Measurements from ENCODE around the gene UBASH3A.

UBASH3A gene, protein sequence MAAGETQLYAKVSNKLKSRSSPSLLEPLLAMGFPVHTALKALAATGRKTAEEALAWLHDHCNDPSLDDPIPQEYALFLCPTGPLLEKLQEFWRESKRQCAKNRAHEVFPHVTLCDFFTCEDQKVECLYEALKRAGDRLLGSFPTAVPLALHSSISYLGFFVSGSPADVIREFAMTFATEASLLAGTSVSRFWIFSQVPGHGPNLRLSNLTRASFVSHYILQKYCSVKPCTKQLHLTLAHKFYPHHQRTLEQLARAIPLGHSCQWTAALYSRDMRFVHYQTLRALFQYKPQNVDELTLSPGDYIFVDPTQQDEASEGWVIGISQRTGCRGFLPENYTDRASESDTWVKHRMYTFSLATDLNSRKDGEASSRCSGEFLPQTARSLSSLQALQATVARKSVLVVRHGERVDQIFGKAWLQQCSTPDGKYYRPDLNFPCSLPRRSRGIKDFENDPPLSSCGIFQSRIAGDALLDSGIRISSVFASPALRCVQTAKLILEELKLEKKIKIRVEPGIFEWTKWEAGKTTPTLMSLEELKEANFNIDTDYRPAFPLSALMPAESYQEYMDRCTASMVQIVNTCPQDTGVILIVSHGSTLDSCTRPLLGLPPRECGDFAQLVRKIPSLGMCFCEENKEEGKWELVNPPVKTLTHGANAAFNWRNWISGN

GRCh38 chr21:42403611-42404231 lies at the start of gene UBASH3A:
UBASH3A (plus strand) TSS chr21:42403902; CDS start chr21:42403946, 44 bp downstream.
- no peak for DNase-seq (ENCODE audit: low read depth)

GRCh38 chr21:42356046-42356445 lies 47.7 kb upstream of the UBASH3A start:
- no peak for DNase-seq (ENCODE audit: low read depth)

DNA sequence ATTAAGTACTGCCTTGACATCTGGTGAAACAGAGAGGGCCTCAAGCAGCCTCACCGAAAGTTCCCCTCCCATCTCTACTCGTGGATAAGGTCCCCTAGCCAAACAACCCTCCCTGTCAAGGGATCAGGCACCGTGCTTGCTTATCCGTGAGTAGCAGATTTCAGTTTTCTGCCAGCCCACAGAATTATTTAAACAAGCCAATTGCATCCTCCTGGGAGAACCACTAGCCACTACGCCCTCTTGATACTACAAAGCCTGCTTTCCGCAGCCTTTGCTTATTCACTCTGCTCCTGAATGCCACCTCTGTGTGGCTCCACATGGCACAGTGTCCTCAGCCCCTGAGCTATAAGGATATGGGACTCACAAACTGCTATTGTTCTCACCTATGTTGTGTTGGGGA lies 47.1 kb upstream of the UBASH3A start:
- no peak for DNase-seq (ENCODE audit: low read depth)

GRCh38 chr21:42357307-42357706 lies 46.4 kb upstream of the UBASH3A start:
- DNase-seq (ENCODE audit: low read depth): no peak

- no peak for DNase-seq (ENCODE audit: low read depth)
These were observed 45.4 kb upstream of the UBASH3A start for GRCh38 chr21:42358261-42358660.

DNA sequence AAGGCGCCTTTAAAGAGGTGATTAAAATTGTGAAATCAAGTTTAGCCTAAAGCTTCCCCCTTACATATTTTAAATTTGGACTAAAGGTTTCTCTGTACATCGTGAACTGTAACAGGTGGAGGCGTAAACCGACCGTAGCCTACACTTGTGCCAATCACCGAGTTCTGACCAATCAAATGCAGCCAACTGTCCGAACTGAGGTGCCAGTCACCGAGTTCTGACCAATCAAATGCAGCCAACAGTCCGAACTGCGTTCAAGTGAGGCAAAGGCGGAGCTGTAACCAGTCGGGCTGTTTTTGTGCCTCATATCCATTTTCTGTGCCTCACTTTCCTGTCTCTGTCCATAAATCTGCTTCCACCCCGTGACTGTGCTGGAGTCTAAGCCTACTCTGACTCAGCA lies 44.8 kb upstream of the UBASH3A start:
- no peak for DNase-seq (ENCODE audit: low read depth)

GRCh38 chr21:42360317-42360716 lies 43.4 kb upstream of the UBASH3A start:
- no peak for DNase-seq (ENCODE audit: low read depth)

DNA sequence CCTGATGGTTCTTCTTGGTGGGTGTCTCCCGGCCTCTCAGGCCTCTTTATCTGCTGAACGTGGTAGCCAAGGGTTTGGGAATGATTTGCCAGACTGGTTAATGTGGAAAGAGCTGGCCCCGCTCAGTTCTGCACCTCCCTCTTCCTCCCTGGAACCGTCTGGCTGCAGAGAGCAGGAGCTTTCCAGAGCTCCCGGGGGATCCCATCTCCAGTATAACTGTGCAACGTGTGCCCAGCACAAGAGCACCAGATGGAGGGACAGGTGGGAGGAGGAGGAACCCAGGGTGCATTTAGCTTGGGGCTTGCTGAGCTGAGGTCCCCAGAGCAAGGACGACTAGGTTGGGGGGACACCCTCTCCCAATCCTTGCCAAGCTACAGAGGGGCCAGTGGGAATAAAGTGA lies 42.4 kb upstream of the UBASH3A start:
- DNase-seq (ENCODE audit: low read depth): no peak

GRCh38 chr21:42362198-42362597 lies 41.5 kb upstream of the UBASH3A start:
- DNase-seq (ENCODE audit: low read depth): no peak

DNA sequence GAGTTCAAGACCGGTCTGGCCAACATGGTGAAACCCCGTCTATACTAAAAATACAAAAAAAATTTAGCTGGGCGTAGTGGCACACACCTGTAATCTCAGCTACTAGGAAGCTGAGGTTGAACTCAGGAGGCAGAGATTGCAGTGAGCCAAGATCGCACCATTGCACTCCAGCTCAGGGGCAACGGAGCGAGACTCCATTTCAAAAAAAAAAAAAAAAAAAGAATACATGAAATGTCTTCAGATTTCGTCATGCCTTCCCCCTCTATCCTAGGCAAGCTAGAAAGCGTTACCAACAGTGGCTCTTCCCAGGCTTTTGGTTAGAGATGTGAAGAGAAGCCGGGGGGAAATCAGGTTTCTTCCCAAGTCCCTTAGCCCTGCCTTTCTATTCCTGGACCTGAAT lies 41.0 kb upstream of the UBASH3A start:
- DNase-seq (ENCODE audit: low read depth): no peak

DNA sequence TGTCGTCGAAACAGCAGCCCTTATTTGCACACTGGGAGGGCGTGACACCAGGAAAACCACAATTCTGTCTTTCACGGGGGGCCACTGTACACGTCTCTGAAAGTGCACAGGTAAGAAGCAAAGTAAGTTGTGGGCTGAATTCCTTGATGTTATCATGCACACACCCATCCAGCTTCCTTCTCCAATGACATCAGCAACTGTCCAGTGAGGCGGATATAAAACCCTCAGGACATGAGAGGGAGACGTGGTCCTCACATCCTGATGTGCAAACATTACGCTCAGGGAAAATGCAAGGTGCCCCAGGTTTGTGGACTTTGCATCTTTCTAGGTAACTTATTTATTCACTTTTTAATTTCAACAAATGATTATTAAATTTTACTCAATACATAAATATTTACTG lies 40.4 kb upstream of the UBASH3A start:
- DNase-seq (ENCODE audit: low read depth): no peak

DNA sequence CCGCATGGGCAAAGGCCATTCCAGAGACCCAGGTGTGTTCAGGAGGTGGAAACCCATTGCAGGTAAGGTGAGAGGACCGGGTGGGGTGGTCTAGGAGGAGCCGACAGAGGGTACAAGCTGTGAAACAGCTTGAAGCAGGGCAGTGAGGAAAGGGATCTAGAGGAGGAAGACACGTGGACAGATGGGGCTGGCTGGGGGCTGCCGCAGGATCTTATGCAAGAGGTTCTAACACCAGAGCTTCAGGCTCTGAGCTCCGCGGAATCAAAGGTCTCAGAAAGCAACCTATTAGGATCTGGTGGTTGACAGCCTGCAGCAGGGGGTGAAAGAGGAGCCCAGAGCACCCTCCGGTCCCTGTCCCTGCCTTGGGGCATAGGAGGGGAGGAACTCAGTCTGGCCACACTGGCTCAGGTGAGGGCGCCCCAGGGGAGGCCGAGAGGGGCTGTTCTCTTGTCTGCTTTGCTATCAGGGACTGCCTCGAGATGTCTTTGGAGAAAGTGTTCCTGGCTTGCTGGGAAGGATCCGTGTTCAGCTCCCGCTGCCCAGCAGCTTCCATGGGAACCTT lies 39.3 kb upstream of the UBASH3A start:
- DNase-seq (ENCODE audit: low read depth): no peak

- no peak for DNase-seq (ENCODE audit: low read depth)
These were observed 37.9 kb upstream of the UBASH3A start for GRCh38 chr21:42365770-42366169.

GRCh38 chr21:42366292-42367010 lies 37.3 kb upstream of the UBASH3A start, which contains the start of gene TFF1:
TFF1 (minus strand) TSS chr21:42366535; CDS start chr21:42366495, 40 bp downstream.
- no peak for DNase-seq (ENCODE audit: low read depth)

DNA sequence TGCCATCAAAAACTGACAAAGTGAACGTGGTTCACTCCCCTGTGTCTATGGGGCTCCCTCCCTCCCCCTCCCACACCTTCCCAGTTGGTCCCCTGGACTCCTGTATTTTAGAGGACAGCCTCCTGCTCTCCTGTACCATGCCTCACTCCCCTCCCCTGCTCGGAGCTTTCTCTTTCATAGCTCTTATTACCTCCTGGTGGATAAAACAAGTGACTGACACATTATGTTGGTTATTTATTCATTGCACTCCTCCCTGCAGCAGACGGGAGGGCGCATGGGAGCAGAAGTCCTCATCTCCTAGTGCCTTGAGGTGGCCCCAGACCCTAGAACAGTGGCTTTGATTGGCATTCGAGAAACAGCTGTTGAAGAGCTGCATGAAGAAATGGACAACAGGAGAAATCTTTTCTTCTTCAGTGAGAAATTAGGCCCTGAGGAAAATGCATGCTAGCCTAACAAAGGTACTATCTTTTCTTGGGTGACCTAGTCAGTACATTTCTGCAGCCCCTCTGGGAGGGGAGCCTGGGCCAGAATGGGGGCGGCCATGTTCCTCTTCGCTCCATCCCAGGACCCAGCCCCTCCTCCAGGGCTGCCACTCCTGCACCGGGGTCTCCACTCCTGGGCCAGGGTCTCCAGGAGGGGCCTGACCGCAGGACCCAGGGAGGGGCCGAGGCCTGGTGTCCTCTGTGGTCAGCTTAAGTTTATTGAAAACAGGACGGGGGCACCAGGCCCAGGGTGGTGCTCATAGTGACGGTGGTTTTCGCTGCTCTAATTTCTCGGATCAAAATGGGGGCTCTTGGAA lies 36.1 kb upstream of the UBASH3A start:
- no peak for DNase-seq (ENCODE audit: low read depth)

DNA sequence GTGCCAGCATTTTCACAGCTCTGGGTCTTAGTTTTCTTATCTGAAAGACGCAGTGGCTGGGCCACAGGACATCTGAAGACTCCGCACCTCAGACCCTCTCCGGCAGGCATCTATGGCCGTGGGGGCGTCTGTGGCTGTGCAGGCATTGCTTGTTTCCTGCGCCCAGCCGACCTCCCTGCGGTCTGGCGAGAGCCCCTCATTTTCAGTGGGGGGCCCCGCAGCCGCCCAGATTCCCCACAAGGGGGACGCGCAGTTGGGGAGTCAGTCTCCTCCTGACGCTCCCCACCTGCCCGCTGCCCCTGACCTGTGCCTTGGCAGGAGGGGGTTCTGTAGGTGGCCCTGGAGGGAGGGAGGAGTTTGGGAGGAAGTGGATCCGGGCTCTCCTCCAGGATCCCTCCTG lies 33.9 kb upstream of the UBASH3A start:
- no peak for DNase-seq (ENCODE audit: low read depth)

GRCh38 chr21:42370894-42371654 lies 32.6 kb upstream of the UBASH3A start:
- no peak for DNase-seq (ENCODE audit: low read depth)

GRCh38 chr21:42373196-42373907 lies 30.4 kb upstream of the UBASH3A start:
- DNase-seq (ENCODE audit: low read depth): no peak

GRCh38 chr21:42373908-42374455 lies 29.7 kb upstream of the UBASH3A start:
- no peak for DNase-seq (ENCODE audit: low read depth)

Measured in stimulated activated CD8-positive, alpha-beta memory T cell treated with anti-CD3 and anti-CD28 coated beads, Interleukin-15, amount 100 ng/mL, for 24 hours (primary cell).